Osteocyte (in vitro differentiated cells): ENCODE measurements around the gene MXD1. TPM values are rescaled to one million over a fixed set of nuclear protein-coding genes. Genes with fewer than 3 reads are reported as not detected.

Source experiments
- DNase-seq: peaks from one replicate; pipeline ENCODE4 v3.0.0; 2021; ENCODE audit warnings: mixed read lengths; ENCODE audit not compliant: unreplicated experiment; ENCODE audit errors: extremely low spot score
- H3K27ac Mint-ChIP-seq: one replicate; pipeline ENCODE4 v1.8.0; 2021; ENCODE audit warnings: mild to moderate bottlenecking, mixed read lengths; ENCODE audit not compliant: unreplicated experiment
- H3K27me3 Mint-ChIP-seq: one replicate; pipeline ENCODE4 v1.8.0; 2021; ENCODE audit warnings: mixed read lengths; ENCODE audit not compliant: unreplicated experiment
- H3K36me3 Mint-ChIP-seq: one replicate; pipeline ENCODE4 v1.8.0; 2021; ENCODE audit warnings: mixed read lengths; ENCODE audit not compliant: unreplicated experiment
- H3K4me1 Mint-ChIP-seq: one replicate; pipeline ENCODE4 v1.8.0; 2021; ENCODE audit warnings: mixed read lengths; ENCODE audit not compliant: unreplicated experiment
- H3K4me3 Mint-ChIP-seq: one replicate; pipeline ENCODE4 v1.8.0; 2021; ENCODE audit warnings: mild to moderate bottlenecking, moderate library complexity, mixed read lengths; ENCODE audit not compliant: unreplicated experiment
- H3K9me3 Mint-ChIP-seq: one replicate; pipeline ENCODE4 v1.8.0; 2021; ENCODE audit warnings: mixed read lengths; ENCODE audit not compliant: unreplicated experiment
- CTCF ChIP-seq: fragments of 200-600 bp; sonication (generic); IDR thresholded peaks from 2 replicates; pipeline ENCODE4 v1.5.0; 2021; ENCODE audit warnings: antibody characterized with exemption, mild to moderate bottlenecking, moderate library complexity
- total RNA-seq: library from RNA; stranded (reverse); gene quantifications from 2 replicates; pipeline ENCODE4 v1.2.1, GENCODE V29; 2021

Gene MXD1
- total RNA-seq, 1 donor from 2014 or later: 8.2 TPM

- TF ChIP-seq CTCF: no peak
- H3K9me3 Mint-ChIP-seq: no peaks in the 10 kb centered on the region
- H3K36me3 Mint-ChIP-seq: peaks cover 44% of the 10 kb centered on the region
- no peaks in the 10 kb centered on the region for H3K27me3 Mint-ChIP-seq
- DNase-seq: no peak
- no peak overlapping the region for H3K27ac Mint-ChIP-seq
- H3K4me3 Mint-ChIP-seq: no peak overlapping the region
- H3K4me1 Mint-ChIP-seq: peaks cover under 1% of the 10 kb centered on the region
Observed at GRCh38 chr2:69939722-69940121, 24.8 kb downstream of the MXD1 start.

- H3K4me3 Mint-ChIP-seq: no peak overlapping the region
- no peak for DNase-seq
- no peaks in the 10 kb centered on the region for H3K9me3 Mint-ChIP-seq
Observed at GRCh38 chr2:69940691-69941090, 25.8 kb downstream of the MXD1 start.

GRCh38 chr2:69943000-69943842 is 28.3 kb downstream of the MXD1 start:
- H3K27ac Mint-ChIP-seq: no peak overlapping the region
- H3K9me3 Mint-ChIP-seq: no peaks in the 10 kb centered on the region
- TF ChIP-seq CTCF: no peak
- no peaks in the 10 kb centered on the region for H3K27me3 Mint-ChIP-seq
- no peak for DNase-seq
- H3K4me1 Mint-ChIP-seq: peaks cover 23% of the 10 kb centered on the region
- H3K4me3 Mint-ChIP-seq: no peak overlapping the region
- H3K36me3 Mint-ChIP-seq: peaks cover 26% of the 10 kb centered on the region

More at GRCh38 chr2:69940691-69941090, 25.8 kb downstream of the MXD1 start:
- TF ChIP-seq CTCF: no peak
- Mint-ChIP-seq H3K36me3 (peaks cover 43% of the 10 kb centered on the region), H3K27me3 (no peaks in the 10 kb centered on the region), H3K4me1 (peaks cover 4% of the 10 kb centered on the region), H3K27ac (no peak overlapping the region)

GRCh38 chr2:69943843-69944525 is 29.1 kb downstream of the MXD1 start:
- H3K27ac Mint-ChIP-seq: no peak overlapping the region
- no peak overlapping the region for H3K4me3 Mint-ChIP-seq
- no peak for DNase-seq
- H3K4me1 Mint-ChIP-seq: peaks cover 23% of the 10 kb centered on the region
- no peaks in the 10 kb centered on the region for H3K9me3 Mint-ChIP-seq
- TF ChIP-seq CTCF: no peak
- H3K27me3 Mint-ChIP-seq: no peaks in the 10 kb centered on the region
- H3K36me3 Mint-ChIP-seq: peaks cover 18% of the 10 kb centered on the region

GRCh38 chr2:69944756-69945155 is 29.8 kb downstream of the MXD1 start:
- TF ChIP-seq CTCF: no peak
- H3K4me1 Mint-ChIP-seq: peaks cover 23% of the 10 kb centered on the region
- H3K4me3 Mint-ChIP-seq: no peak overlapping the region
- DNase-seq: no peak
- no peaks in the 10 kb centered on the region for H3K9me3 Mint-ChIP-seq
- no peaks in the 10 kb centered on the region for H3K27me3 Mint-ChIP-seq
- peaks cover 12% of the 10 kb centered on the region for H3K36me3 Mint-ChIP-seq
- no peak overlapping the region for H3K27ac Mint-ChIP-seq
